Measurements from ENCODE around the gene GSK3B. TPM values are rescaled to one million over a fixed set of nuclear protein-coding genes. Genes with fewer than 3 reads are reported as not detected.

The GSK3B gene
- total and polyA plus RNA-seq, 2 donors (not counting 3 experiments of a cell fraction or from before 2014, with no cell fraction given) = 22.1 to 50.1 TPM

DNA sequence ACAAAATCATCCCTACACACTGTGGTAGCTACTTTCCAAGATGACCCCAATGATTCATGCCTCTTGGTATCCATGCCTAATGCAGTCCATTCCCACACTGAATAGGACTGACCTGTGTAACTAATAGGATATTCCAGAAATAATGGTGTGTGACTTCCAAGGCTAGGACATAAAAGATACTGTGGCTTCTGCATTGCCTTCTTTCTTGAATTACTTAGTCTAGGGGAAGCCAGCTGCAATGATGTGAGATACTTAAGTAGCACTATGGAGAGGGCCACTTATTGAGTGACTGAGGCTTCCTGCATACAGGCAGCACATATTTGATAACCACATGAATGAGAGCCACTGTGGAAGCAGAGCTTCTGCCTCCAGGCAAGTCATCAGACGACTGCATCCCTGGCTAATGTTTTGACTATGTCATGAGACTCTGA is 262.3 kb downstream of the GSK3B start:
- peaks cover 2% of the 10 kb centered on the region for H4K20me1 ChIP-seq (replicated peaks; ENCODE audit: control insufficient read depth, extremely low read depth, insufficient read depth, low read length)
- intact Hi-C loops (cut with micrococcal nuclease) = no loop called here
- H3K27ac ChIP-seq (ENCODE audit: insufficient read depth, low read depth, low read length) = no peak overlapping the region
- H3K4me1 ChIP-seq (ENCODE audit: control insufficient read depth, extremely low read depth, insufficient read depth, low read length) = no peaks in the 10 kb centered on the region
- DNase-seq (ENCODE audit: low read depth, low spot score) (no peak), FAIRE-seq (no peak)
- no peak overlapping the region for H2AFZ ChIP-seq (ENCODE audit: low read depth, low read length)
- H3K9me3 ChIP-seq (replicated peaks; ENCODE audit: control insufficient read depth, insufficient read depth, low read length) = no peaks in the 10 kb centered on the region
- dilution Hi-C loops (cut with MboI; ENCODE audit: extremely low pct_ligation_motif_present, low sequenced_read_pairs) = no loop called here
- H3K9ac ChIP-seq (replicated peaks; ENCODE audit: extremely low read depth, insufficient read depth, low read length) = no peak overlapping the region
- TF ChIP-seq POLR2A (IDR thresholded peaks at IDR 0.05; ENCODE audit: low read depth, low read length) = no peak
- TF ChIP-seq MYC (IDR thresholded peaks at IDR 0.05; ENCODE audit: low read depth, low read length) = no peak
- TF ChIP-seq MAX (IDR thresholded peaks at IDR 0.05; ENCODE audit: insufficient read depth, insufficient read length) = no peak
- TF ChIP-seq GATA2 (IDR thresholded peaks at IDR 0.05; ENCODE audit: insufficient read depth, insufficient read length, low read depth, low read length) = no peak
- TF ChIP-seq EZH2 (IDR thresholded peaks at IDR 0.05; ENCODE audit: borderline replicate concordance, low read depth, low read length, severe bottlenecking) = no peak
- no peak for TF ChIP-seq FOS (IDR thresholded peaks at IDR 0.05; ENCODE audit: borderline replicate concordance, insufficient read depth, low read length)
- TF ChIP-seq, protein P1, sequence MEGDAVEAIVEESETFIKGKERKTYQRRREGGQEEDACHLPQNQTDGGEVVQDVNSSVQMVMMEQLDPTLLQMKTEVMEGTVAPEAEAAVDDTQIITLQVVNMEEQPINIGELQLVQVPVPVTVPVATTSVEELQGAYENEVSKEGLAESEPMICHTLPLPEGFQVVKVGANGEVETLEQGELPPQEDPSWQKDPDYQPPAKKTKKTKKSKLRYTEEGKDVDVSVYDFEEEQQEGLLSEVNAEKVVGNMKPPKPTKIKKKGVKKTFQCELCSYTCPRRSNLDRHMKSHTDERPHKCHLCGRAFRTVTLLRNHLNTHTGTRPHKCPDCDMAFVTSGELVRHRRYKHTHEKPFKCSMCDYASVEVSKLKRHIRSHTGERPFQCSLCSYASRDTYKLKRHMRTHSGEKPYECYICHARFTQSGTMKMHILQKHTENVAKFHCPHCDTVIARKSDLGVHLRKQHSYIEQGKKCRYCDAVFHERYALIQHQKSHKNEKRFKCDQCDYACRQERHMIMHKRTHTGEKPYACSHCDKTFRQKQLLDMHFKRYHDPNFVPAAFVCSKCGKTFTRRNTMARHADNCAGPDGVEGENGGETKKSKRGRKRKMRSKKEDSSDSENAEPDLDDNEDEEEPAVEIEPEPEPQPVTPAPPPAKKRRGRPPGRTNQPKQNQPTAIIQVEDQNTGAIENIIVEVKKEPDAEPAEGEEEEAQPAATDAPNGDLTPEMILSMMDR (IDR thresholded peaks at IDR 0.05; ENCODE audit: extremely low read depth in 1 of 2, insufficient read depth in 1 of 2, low read depth in 1 of 2, low read length in 2 of 2) = no peak
- TF ChIP-seq JUN (IDR thresholded peaks at IDR 0.05; ENCODE audit: borderline replicate concordance, insufficient read depth, insufficient read length, low read depth) = no peak
- TF ChIP-seq POLR2AphosphoS5 (IDR thresholded peaks at IDR 0.05; ENCODE audit: insufficient read depth, low read depth, low read length) = no peak
- H3K79me2 ChIP-seq (ENCODE audit: control insufficient read depth, insufficient read depth, low read length) = no peaks in the 10 kb centered on the region
- no peaks in the 10 kb centered on the region for H3K27me3 ChIP-seq (ENCODE audit: control insufficient read depth in 2 of 2, insufficient read depth in 2 of 2, low read length in 2 of 2)
- H3K36me3 ChIP-seq (ENCODE audit: control insufficient read depth in 2 of 2, extremely low read depth in 1 of 2, insufficient read depth in 2 of 2, low read length in 2 of 2) = no peaks in the 10 kb centered on the region
- BruUV-seq (replicated peaks) = no TSS peak
- no peaks in the 10 kb centered on the region for H3K9me1 ChIP-seq (replicated peaks; ENCODE audit: control insufficient read depth, extremely low read depth, insufficient read depth, low read length)
- no peak overlapping the region for H3K4me3 ChIP-seq (replicated peaks in 1 of 3; ENCODE audit: insufficient read depth in 1 of 3, low read depth in 1 of 3, low read length in 3 of 3)
- ChIA-PET CTCF (interaction anchor here (1.1 to 1.4 kb wide), 3 partner anchors 9 to 14 kb away, joined by 3 to 6 read pairs (median 4); no protein-coding TSS in a partner anchor), POLR2A (no interaction called here)
- no peak overlapping the region for H3K4me2 ChIP-seq (ENCODE audit: insufficient read depth, low read length)
